ENCODE data around the gene ZNF236. TPM values are rescaled to one million over a fixed set of nuclear protein-coding genes. Genes with fewer than 3 reads are reported as not detected.

Gene ZNF236
- total and polyA plus RNA-seq, 10 of the 15 experiments (the other 5 are each of a cell fraction or from before 2014, with no cell fraction given) = 1.0 to 14.4 (median 5.9) TPM

DNA sequence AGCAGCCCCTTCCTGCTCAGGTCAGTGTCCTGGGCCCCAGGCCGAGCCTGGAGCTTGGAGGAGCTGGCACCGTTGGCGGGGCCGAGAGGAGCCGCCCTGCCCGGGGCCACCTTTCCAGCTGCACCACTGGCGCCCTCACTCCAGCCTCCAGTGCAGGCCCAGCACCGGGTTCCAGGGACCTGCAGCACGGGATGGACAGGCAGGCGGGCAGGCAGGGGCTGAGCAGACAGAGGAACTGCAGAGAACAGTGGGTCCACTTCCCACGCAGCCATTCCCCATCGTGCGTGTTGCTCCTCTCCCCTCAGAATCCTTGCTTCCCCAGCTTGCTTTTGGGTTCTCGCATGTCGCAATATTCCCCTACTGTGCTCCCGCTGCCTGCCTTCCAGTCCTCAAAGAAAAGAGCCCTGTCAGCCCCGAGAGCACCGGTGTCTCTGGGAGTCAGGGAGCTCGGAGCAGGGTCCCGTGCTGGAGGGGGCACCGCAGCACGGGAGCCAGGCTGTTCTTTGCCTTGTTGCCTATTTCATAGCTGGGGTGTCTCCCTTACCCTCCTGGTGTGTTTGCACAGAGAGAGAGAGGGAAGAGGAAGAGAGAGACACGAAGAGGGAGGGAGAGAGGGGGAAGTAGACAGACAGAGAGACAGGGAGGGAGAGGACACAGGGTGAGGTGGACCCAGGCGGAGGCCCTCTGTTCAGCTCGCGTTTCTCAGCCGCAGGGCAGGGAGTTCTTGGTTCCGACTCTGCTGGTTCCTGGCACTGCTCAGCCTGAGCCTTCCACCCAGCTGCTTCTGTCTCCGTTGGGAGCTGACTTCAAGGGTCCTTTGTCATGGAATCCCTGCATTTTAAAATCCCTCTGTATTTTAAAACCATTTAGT is 184.2 kb downstream of the ZNF236 start (continued):
- TF ChIP-seq, protein P1, sequence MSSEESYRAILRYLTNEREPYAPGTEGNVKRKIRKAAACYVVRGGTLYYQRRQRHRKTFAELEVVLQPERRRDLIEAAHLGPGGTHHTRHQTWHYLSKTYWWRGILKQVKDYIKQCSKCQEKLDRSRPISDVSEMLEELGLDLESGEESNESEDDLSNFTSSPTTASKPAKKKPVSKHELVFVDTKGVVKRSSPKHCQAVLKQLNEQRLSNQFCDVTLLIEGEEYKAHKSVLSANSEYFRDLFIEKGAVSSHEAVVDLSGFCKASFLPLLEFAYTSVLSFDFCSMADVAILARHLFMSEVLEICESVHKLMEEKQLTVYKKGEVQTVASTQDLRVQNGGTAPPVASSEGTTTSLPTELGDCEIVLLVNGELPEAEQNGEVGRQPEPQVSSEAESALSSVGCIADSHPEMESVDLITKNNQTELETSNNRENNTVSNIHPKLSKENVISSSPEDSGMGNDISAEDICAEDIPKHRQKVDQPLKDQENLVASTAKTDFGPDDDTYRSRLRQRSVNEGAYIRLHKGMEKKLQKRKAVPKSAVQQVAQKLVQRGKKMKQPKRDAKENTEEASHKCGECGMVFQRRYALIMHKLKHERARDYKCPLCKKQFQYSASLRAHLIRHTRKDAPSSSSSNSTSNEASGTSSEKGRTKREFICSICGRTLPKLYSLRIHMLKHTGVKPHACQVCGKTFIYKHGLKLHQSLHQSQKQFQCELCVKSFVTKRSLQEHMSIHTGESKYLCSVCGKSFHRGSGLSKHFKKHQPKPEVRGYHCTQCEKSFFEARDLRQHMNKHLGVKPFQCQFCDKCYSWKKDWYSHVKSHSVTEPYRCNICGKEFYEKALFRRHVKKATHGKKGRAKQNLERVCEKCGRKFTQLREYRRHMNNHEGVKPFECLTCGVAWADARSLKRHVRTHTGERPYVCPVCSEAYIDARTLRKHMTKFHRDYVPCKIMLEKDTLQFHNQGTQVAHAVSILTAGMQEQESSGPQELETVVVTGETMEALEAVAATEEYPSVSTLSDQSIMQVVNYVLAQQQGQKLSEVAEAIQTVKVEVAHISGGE (CRISPR knock-in tag; IDR thresholded peaks at IDR 0.05) = no peak
- TF ChIP-seq, protein P2, sequence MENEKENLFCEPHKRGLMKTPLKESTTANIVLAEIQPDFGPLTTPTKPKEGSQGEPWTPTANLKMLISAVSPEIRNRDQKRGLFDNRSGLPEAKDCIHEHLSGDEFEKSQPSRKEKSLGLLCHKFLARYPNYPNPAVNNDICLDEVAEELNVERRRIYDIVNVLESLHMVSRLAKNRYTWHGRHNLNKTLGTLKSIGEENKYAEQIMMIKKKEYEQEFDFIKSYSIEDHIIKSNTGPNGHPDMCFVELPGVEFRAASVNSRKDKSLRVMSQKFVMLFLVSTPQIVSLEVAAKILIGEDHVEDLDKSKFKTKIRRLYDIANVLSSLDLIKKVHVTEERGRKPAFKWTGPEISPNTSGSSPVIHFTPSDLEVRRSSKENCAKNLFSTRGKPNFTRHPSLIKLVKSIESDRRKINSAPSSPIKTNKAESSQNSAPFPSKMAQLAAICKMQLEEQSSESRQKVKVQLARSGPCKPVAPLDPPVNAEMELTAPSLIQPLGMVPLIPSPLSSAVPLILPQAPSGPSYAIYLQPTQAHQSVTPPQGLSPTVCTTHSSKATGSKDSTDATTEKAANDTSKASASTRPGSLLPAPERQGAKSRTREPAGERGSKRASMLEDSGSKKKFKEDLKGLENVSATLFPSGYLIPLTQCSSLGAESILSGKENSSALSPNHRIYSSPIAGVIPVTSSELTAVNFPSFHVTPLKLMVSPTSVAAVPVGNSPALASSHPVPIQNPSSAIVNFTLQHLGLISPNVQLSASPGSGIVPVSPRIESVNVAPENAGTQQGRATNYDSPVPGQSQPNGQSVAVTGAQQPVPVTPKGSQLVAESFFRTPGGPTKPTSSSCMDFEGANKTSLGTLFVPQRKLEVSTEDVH (IDR thresholded peaks at IDR 0.05; ENCODE audit: low read depth, partially characterized antibody) = no peak
- TF ChIP-seq, protein P3, sequence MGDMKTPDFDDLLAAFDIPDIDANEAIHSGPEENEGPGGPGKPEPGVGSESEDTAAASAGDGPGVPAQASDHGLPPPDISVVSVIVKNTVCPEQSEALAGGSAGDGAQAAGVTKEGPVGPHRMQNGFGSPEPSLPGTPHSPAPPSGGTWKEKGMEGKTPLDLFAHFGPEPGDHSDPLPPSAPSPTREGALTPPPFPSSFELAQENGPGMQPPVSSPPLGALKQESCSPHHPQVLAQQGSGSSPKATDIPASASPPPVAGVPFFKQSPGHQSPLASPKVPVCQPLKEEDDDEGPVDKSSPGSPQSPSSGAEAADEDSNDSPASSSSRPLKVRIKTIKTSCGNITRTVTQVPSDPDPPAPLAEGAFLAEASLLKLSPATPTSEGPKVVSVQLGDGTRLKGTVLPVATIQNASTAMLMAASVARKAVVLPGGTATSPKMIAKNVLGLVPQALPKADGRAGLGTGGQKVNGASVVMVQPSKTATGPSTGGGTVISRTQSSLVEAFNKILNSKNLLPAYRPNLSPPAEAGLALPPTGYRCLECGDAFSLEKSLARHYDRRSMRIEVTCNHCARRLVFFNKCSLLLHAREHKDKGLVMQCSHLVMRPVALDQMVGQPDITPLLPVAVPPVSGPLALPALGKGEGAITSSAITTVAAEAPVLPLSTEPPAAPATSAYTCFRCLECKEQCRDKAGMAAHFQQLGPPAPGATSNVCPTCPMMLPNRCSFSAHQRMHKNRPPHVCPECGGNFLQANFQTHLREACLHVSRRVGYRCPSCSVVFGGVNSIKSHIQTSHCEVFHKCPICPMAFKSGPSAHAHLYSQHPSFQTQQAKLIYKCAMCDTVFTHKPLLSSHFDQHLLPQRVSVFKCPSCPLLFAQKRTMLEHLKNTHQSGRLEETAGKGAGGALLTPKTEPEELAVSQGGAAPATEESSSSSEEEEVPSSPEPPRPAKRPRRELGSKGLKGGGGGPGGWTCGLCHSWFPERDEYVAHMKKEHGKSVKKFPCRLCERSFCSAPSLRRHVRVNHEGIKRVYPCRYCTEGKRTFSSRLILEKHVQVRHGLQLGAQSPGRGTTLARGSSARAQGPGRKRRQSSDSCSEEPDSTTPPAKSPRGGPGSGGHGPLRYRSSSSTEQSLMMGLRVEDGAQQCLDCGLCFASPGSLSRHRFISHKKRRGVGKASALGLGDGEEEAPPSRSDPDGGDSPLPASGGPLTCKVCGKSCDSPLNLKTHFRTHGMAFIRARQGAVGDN (IDR thresholded peaks at IDR 0.05) = no peak
- TF ChIP-seq KAT2A (conservative IDR thresholded peaks at IDR 0.05; ENCODE audit: control insufficient read depth, low read depth, low read length) (no peak), MXI1 (IDR thresholded peaks at IDR 0.05; ENCODE audit: low read depth, low read length) (no peak), CBFB (IDR thresholded peaks at IDR 0.05; ENCODE audit: low read depth) (no peak)
